HuH-7.5 (cell line): ENCODE measurements around the gene LEKR1.

Experiments used
- DNase-seq: peaks from one replicate; pipeline ENCODE4 v3.0.0; 2011; ENCODE audit warnings: low spot score

The LEKR1 gene

GRCh38 chr3:157082305-157082982 is 256.3 kb downstream of the LEKR1 start:
- DNase-seq = no peak

- no peak for DNase-seq
These were observed 257.7 kb downstream of the LEKR1 start for GRCh38 chr3:157083824-157084223.

- no peak for DNase-seq
These were observed 260.1 kb downstream of the LEKR1 start for GRCh38 chr3:157086060-157086750.

- no peak for DNase-seq
These were observed 260.6 kb downstream of the LEKR1 start for GRCh38 chr3:157086775-157087174.

GRCh38 chr3:157087373-157087772 is 261.2 kb downstream of the LEKR1 start:
- DNase-seq = no peak

- no peak for DNase-seq
These were observed 261.8 kb downstream of the LEKR1 start for GRCh38 chr3:157087780-157088600.

- DNase-seq = peak; percentile 87
These were observed 262.7 kb downstream of the LEKR1 start for GRCh38 chr3:157088601-157089454.

GRCh38 chr3:157089455-157090221 is 263.5 kb downstream of the LEKR1 start:
- no peak for DNase-seq

GRCh38 chr3:157091083-157091833 is 265.1 kb downstream of the LEKR1 start:
- DNase-seq = no peak

GRCh38 chr3:157092230-157092629 is 266.1 kb downstream of the LEKR1 start:
- no peak for DNase-seq

- no peak for DNase-seq
These were observed 266.9 kb downstream of the LEKR1 start for GRCh38 chr3:157093096-157093495.

GRCh38 chr3:157094301-157094700 is 268.1 kb downstream of the LEKR1 start:
- no peak for DNase-seq

GRCh38 chr3:157094751-157095480 is 268.8 kb downstream of the LEKR1 start:
- no peak for DNase-seq
